ENCODE measurements around the gene FAM20A.

The FAM20A gene

GRCh38 chr17:68608515-68609130 is 7.5 kb upstream of the FAM20A start:
- no peak overlapping the region for H3K4me3 ChIP-seq (ENCODE audit: control insufficient read depth in 1 of 7, extremely low read depth in 1 of 7, insufficient read depth in 4 of 7, low read depth in 2 of 7, low read length in 6 of 7)
- peaks cover 0 to 31% (median 5%) of the 10 kb centered on the region in 5 experiments for H3K9me3 ChIP-seq (ENCODE audit: control extremely low read depth in 1 of 5, control insufficient read depth in 4 of 5, insufficient read depth in 2 of 5, low read depth in 1 of 5, low read length in 4 of 5)
- peaks cover 0 to 3% (median 1%) of the 10 kb centered on the region in 5 experiments for H3K27me3 ChIP-seq (replicated peaks in 2 of 5; ENCODE audit: control insufficient read depth in 4 of 5, insufficient read depth in 5 of 5, low read length in 4 of 5)
- peak in 1 of 3 donors; percentile 17 for DNase-seq
- ChIA-PET CTCF (no interaction called here), POLR2A (no interaction called here)
- no CpG with 5 or more reads among the region's 1 CpG for WGBS (ENCODE audit: insufficient coverage)
- no peaks in the 10 kb centered on the region for H3K4me1 ChIP-seq (ENCODE audit: control extremely low read depth in 1 of 4, control insufficient read depth in 4 of 4, insufficient read depth in 4 of 4, low read length in 3 of 4)
- no peak overlapping the region for H3K27ac ChIP-seq (ENCODE audit: insufficient read depth in 1 of 2, low read depth in 1 of 2, low read length in 2 of 2, poor library complexity in 1 of 2, severe bottlenecking in 2 of 2)
- H3K36me3 ChIP-seq (ENCODE audit: control insufficient read depth in 4 of 4, insufficient read depth in 4 of 4, low read length in 3 of 4): no peaks in the 10 kb centered on the region

- ChIA-PET CTCF (interaction anchor here (0.6 kb wide), 1 partner anchor 731 kb away, joined by 3 read pairs; no protein-coding TSS in a partner anchor), POLR2A (no interaction called here)
- Histone ChIP-seq H3K27ac (ENCODE audit: insufficient read depth in 1 of 2, low read depth in 1 of 2, low read length in 2 of 2, poor library complexity in 1 of 2, severe bottlenecking in 2 of 2) (no peak overlapping the region), H3K36me3 (ENCODE audit: control insufficient read depth in 4 of 4, insufficient read depth in 4 of 4, low read length in 3 of 4) (no peaks in the 10 kb centered on the region), H3K4me3 (ENCODE audit: control insufficient read depth in 1 of 7, extremely low read depth in 1 of 7, insufficient read depth in 4 of 7, low read depth in 2 of 7, low read length in 6 of 7) (no peak overlapping the region), H3K9me3 (ENCODE audit: control extremely low read depth in 1 of 5, control insufficient read depth in 4 of 5, insufficient read depth in 2 of 5, low read depth in 1 of 5, low read length in 4 of 5) (peaks cover 0 to 31% (median 5%) of the 10 kb centered on the region in 5 experiments), H3K27me3 (replicated peaks in 2 of 5; ENCODE audit: control insufficient read depth in 4 of 5, insufficient read depth in 5 of 5, low read length in 4 of 5) (peaks cover 2 to 20% (median 7%) of the 10 kb centered on the region in 5 experiments), H3K4me1 (ENCODE audit: control extremely low read depth in 1 of 4, control insufficient read depth in 4 of 4, insufficient read depth in 4 of 4, low read length in 3 of 4) (no peaks in the 10 kb centered on the region)
- 83% methylated on average over 1 of the region's 2 CpGs for WGBS (ENCODE audit: insufficient coverage)
- no peak for DNase-seq
Observed at GRCh38 chr17:68606451-68607307, 5.5 kb upstream of the FAM20A start.

DNA sequence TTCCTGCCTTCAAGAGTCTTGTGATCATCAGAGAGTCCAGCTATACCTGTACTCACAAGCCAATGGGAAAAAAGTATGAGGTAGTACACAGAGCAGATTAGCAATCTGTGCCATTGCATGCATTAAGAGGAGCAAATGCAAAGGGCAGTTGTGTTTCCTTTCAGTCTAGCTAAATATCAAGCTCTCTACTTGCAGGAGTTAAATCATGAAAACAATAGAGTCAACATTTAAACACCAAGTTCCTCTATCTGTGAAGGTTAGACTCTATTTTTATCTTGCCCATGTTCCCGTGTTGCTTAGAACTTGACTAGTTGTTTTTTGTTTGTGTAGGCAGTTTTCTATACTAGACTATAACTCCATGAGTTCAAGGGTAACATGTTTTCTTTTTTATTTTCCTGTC is 4.7 kb upstream of the FAM20A start:
- no CpG with 5 or more reads among the region's 1 CpG for WGBS (ENCODE audit: insufficient coverage)
- ChIA-PET CTCF (interaction anchor here (0.6 kb wide), 1 partner anchor 732 kb away, joined by 3 read pairs; no protein-coding TSS in a partner anchor), POLR2A (no interaction called here)
- H3K9me3 ChIP-seq (ENCODE audit: control extremely low read depth in 1 of 5, control insufficient read depth in 4 of 5, insufficient read depth in 2 of 5, low read depth in 1 of 5, low read length in 4 of 5): peaks cover 0 to 31% (median 5%) of the 10 kb centered on the region in 5 experiments
- peaks cover 0 to 6% (median 4%) of the 10 kb centered on the region in 4 experiments for H3K4me1 ChIP-seq (ENCODE audit: control extremely low read depth in 1 of 4, control insufficient read depth in 4 of 4, insufficient read depth in 4 of 4, low read length in 3 of 4)
- H3K4me3 ChIP-seq (ENCODE audit: control insufficient read depth in 1 of 7, extremely low read depth in 1 of 7, insufficient read depth in 4 of 7, low read depth in 2 of 7, low read length in 6 of 7): no peak overlapping the region
- no peak overlapping the region for H3K27ac ChIP-seq (ENCODE audit: insufficient read depth in 1 of 2, low read depth in 1 of 2, low read length in 2 of 2, poor library complexity in 1 of 2, severe bottlenecking in 2 of 2)
- H3K27me3 ChIP-seq (replicated peaks in 2 of 5; ENCODE audit: control insufficient read depth in 4 of 5, insufficient read depth in 5 of 5, low read length in 4 of 5): peaks cover 2 to 27% (median 8%) of the 10 kb centered on the region in 5 experiments
- H3K36me3 ChIP-seq (ENCODE audit: control insufficient read depth in 4 of 4, insufficient read depth in 4 of 4, low read length in 3 of 4): no peaks in the 10 kb centered on the region
- DNase-seq: no peak

DNA sequence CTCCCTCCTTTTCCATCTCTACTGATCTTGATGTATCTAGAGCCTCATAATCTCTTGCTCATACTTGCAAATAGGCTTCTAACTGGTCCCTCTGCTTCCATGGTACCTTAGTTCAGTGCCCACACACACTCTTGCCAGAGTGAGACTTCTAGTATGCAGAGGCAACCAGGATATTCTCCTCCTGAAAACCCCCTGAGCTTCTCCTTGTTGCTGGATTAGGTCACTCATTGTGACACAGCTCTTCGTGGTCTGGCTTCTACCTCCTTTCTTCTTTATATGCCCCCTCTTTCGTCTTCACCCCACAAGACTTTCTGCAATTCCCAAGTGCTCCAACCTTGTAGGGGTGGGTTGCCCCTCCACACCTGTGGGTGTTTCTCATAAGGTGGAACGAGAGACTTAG is 2.5 kb upstream of the FAM20A start:
- no peak overlapping the region for H3K4me3 ChIP-seq (ENCODE audit: control insufficient read depth in 1 of 7, extremely low read depth in 1 of 7, insufficient read depth in 4 of 7, low read depth in 2 of 7, low read length in 6 of 7)
- no peaks in the 10 kb centered on the region for H3K36me3 ChIP-seq (ENCODE audit: control insufficient read depth in 4 of 4, insufficient read depth in 4 of 4, low read length in 3 of 4)
- CTCF ChIA-PET: no interaction called here
- WGBS (ENCODE audit: insufficient coverage): no CpG with 5 or more reads among the region's 3 CpGs
- peaks cover 0 to 19% (median 16%) of the 10 kb centered on the region in 4 experiments for H3K4me1 ChIP-seq (ENCODE audit: control extremely low read depth in 1 of 4, control insufficient read depth in 4 of 4, insufficient read depth in 4 of 4, low read length in 3 of 4)
- H3K27ac ChIP-seq (ENCODE audit: insufficient read depth in 1 of 2, low read depth in 1 of 2, low read length in 2 of 2, poor library complexity in 1 of 2, severe bottlenecking in 2 of 2): no peak overlapping the region
- H3K9me3 ChIP-seq (ENCODE audit: control extremely low read depth in 1 of 5, control insufficient read depth in 4 of 5, insufficient read depth in 2 of 5, low read depth in 1 of 5, low read length in 4 of 5): peaks cover 0 to 9% (median 3%) of the 10 kb centered on the region in 5 experiments
- POLR2A ChIA-PET: no interaction called here
- no peak for DNase-seq
- H3K27me3 ChIP-seq (replicated peaks in 2 of 5; ENCODE audit: control insufficient read depth in 4 of 5, insufficient read depth in 5 of 5, low read length in 4 of 5): peaks cover 4 to 48% (median 21%) of the 10 kb centered on the region in 5 experiments

DNA sequence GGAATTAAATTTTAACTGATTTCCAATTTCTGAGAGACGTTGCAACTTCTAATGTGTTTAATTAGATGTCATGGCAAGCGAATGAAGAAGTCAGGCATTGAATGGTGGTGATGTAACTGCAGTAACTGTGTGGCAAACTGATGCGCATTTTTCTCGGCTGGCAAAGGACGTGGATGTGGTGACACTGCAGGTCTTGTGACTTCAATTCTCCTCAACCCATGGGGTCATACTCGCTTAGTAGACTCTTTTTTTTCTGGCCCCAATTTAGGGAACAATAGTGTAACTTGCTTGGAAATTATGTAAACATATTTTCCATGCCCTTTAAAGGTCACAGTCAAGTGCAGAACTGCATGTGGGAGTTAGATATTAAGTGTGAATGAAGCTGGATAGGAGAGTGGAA is 1.9 kb upstream of the FAM20A start:
- WGBS (ENCODE audit: insufficient coverage): 73% methylated on average over 4 of the region's 6 CpGs
- Histone ChIP-seq H3K27me3 (replicated peaks in 2 of 5; ENCODE audit: control insufficient read depth in 4 of 5, insufficient read depth in 5 of 5, low read length in 4 of 5) (peaks cover 4 to 54% (median 26%) of the 10 kb centered on the region in 5 experiments), H3K27ac (ENCODE audit: insufficient read depth in 1 of 2, low read depth in 1 of 2, low read length in 2 of 2, poor library complexity in 1 of 2, severe bottlenecking in 2 of 2) (no peak overlapping the region), H3K4me1 (ENCODE audit: control extremely low read depth in 1 of 4, control insufficient read depth in 4 of 4, insufficient read depth in 4 of 4, low read length in 3 of 4) (peaks cover 0 to 19% (median 16%) of the 10 kb centered on the region in 4 experiments), H3K9me3 (ENCODE audit: control extremely low read depth in 1 of 5, control insufficient read depth in 4 of 5, insufficient read depth in 2 of 5, low read depth in 1 of 5, low read length in 4 of 5) (peaks cover 0 to 4% (median 2%) of the 10 kb centered on the region in 5 experiments), H3K36me3 (ENCODE audit: control insufficient read depth in 4 of 4, insufficient read depth in 4 of 4, low read length in 3 of 4) (no peaks in the 10 kb centered on the region), H3K4me3 (ENCODE audit: control insufficient read depth in 1 of 7, extremely low read depth in 1 of 7, insufficient read depth in 4 of 7, low read depth in 2 of 7, low read length in 6 of 7) (no peak overlapping the region)
- peak in 2 of 3 donors; percentile 7 to 25 for DNase-seq
- POLR2A ChIA-PET: no interaction called here
- CTCF ChIA-PET: no interaction called here

DNA sequence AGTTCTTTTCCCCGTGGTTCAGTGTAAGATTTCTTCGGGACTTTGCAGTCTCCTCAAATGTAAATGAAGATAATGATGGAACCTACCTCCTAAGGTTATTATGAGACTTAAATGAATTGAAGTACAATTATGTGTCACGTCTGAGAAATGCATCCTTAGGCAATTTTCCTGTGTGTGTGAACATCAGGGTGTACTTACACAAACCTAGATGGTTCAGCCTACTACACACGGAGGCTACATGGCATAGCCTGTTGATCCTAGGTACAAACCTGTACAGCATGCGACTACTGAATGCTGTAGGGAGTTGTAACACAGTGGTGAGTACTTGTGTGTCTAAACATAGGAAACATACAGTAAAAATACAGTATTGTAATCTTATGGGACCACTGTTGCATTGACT is 1.1 kb upstream of the FAM20A start:
- ChIA-PET POLR2A (no interaction called here), CTCF (no interaction called here)
- no peak overlapping the region for H3K27ac ChIP-seq (ENCODE audit: insufficient read depth in 1 of 2, low read depth in 1 of 2, low read length in 2 of 2, poor library complexity in 1 of 2, severe bottlenecking in 2 of 2)
- H3K9me3 ChIP-seq (ENCODE audit: control extremely low read depth in 1 of 5, control insufficient read depth in 4 of 5, insufficient read depth in 2 of 5, low read depth in 1 of 5, low read length in 4 of 5): peaks cover 0 to 1% (median 0%) of the 10 kb centered on the region in 5 experiments
- peaks cover 0 to 19% (median 16%) of the 10 kb centered on the region in 4 experiments for H3K4me1 ChIP-seq (ENCODE audit: control extremely low read depth in 1 of 4, control insufficient read depth in 4 of 4, insufficient read depth in 4 of 4, low read length in 3 of 4)
- no peak overlapping the region for H3K4me3 ChIP-seq (ENCODE audit: control insufficient read depth in 1 of 7, extremely low read depth in 1 of 7, insufficient read depth in 4 of 7, low read depth in 2 of 7, low read length in 6 of 7)
- H3K27me3 ChIP-seq (replicated peaks in 2 of 5; ENCODE audit: control insufficient read depth in 4 of 5, insufficient read depth in 5 of 5, low read length in 4 of 5): peaks cover 4 to 61% (median 26%) of the 10 kb centered on the region in 5 experiments
- no peak for DNase-seq
- no peaks in the 10 kb centered on the region for H3K36me3 ChIP-seq (ENCODE audit: control insufficient read depth in 4 of 4, insufficient read depth in 4 of 4, low read length in 3 of 4)
- 88% methylated on average over 3 of the region's 5 CpGs for WGBS (ENCODE audit: insufficient coverage)

All from common myeloid progenitor, CD34-positive (primary cell).